SIG-M5 treated with dmso at 0.1 percent for 504 hours (cell line): ENCODE results near the gene ALDH3B1.

Experiments
- DNase-seq: peaks from one replicate; lab custom pipeline; 2025; ENCODE audit not compliant: unreplicated experiment; lab: John Stamatoyannopoulos, UW

The ALDH3B1 gene

DNA sequence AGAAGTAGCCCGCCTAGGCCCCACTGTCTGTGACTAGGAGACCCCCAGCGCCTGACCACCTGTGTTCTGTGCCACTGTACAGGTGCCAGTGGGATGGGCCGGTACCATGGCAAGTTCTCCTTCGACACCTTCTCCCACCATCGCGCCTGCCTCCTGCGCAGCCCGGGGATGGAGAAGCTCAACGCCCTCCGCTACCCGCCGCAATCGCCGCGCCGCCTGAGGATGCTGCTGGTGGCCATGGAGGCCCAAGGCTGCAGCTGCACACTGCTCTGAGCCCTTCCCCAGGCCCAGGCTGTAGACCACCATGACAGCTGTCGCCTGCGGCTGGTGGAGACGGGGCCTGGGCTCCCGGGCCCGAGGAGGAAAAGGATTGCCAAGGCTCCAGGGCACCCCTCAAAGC lies 17.5 kb downstream of the ALDH3B1 start:
- DNase-seq, result no peak

DNA sequence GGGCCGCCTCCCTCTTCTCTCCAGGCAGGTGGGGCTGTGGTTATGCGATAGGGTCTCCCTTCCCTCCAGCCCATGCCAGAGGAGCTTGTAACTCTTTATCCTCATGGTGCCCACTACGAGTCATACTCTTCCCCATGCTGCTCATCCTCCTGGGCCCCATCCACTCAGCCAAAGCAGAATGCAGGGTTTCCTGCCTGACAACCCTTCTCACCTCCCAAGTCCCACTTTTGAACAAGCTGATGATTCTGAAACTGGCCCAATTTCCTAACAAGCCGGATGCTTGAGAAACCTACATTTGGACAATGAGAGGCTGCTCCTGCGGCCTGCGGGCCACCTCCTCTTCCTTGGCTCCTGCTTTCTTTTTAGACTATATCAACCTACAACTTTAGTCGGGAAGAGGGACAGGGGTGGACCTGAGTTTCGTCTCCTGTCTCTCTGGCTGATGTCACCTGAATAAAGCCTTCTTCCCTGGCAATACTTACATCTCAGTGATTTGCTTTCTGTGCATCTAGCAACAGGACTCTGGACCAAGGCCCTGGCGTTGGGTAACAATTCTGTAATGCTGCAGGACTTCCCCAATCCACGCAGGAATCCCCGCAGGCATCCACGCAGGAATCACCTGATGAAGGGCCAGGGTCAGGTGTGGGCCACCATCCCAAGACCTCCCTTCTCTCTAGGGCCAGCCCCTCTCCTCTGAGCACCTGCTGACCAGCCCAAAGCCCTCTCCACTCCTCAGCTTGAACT lies 18.8 kb downstream of the ALDH3B1 start:
- DNase-seq, result no peak

DNA sequence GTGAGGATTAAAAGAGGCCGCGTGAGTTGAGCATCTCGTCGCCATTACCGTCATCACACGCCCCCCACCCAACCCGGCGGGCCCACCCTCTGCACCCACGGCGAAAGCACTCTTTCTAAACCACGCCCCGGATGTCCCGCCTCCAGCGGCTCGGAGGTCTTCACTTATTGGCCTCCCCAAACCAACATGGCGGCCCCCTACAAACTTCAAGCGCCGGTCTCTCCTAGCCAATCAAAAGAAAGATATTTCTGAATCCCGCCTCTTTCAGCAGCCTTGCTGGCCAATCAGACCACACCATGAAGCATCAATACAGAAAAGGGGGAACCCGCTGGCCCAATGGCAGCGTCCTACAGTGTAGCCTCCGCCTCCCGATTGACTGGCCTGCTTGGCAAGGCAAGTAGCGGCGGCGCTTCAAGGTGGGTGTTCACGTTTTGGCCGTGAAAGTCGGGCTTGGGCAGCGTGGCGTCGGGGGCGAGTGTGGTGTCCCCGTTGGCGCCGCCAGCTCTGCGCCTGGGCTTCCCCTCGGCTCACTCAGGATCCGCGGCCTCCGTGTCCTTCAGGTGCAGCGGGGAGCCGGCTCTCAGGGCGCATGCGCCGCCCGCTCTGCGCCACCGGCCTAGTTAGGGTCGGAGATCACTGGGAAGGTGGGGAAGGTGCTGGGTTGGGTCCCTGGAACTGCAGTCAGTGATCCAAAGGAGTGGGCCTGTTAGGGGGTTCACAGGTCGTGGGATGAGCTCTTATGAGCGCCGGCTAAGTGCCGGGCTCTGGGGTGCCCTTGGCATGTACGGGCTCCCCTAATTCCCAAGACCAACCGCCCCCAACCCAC lies 20.4 kb downstream of the ALDH3B1 start, which contains the start of gene NDUFS8:
Gene NDUFS8, plus strand, starts transcription at position 364 of the 826 bp plus-strand sequence. CDS start 1,471 bp downstream, outside the sequence.
- DNase-seq, result peak; percentile 99

DNA sequence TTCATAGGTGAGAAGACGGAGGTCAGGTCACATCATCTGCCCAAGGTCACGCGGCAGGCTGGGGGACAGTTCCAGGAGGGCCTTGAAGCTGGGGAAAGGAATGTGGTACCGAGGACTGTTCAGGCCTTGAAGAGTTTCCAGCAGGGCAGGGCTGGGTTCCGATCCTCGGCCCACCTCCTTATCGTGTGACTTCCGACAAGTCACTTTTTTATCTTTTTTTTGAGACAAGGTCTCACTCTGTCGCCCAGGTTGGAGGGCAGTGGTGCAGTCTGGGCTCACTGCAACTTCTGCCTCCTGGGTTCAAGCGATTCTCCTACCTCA lies 21.0 kb downstream of the ALDH3B1 start:
- DNase-seq, result no peak

DNA sequence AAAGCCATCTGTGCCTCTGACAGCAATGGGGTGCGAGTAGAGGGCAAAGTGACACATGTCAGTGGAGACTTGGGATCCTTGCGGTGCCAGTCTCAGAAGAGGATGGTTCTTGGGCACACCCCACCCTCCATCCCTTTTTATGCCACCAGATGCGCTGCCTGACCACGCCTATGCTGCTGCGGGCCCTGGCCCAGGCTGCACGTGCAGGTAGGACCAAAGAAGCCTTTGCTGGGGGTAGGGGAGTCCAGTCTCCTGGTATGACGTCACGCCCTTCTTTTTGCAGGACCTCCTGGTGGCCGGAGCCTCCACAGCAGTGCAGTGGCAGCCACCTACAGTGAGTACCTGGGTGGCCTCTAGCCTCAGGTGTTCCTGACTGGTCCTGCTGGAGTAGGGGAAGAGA lies 21.9 kb downstream of the ALDH3B1 start:
- no peak for DNase-seq

DNA sequence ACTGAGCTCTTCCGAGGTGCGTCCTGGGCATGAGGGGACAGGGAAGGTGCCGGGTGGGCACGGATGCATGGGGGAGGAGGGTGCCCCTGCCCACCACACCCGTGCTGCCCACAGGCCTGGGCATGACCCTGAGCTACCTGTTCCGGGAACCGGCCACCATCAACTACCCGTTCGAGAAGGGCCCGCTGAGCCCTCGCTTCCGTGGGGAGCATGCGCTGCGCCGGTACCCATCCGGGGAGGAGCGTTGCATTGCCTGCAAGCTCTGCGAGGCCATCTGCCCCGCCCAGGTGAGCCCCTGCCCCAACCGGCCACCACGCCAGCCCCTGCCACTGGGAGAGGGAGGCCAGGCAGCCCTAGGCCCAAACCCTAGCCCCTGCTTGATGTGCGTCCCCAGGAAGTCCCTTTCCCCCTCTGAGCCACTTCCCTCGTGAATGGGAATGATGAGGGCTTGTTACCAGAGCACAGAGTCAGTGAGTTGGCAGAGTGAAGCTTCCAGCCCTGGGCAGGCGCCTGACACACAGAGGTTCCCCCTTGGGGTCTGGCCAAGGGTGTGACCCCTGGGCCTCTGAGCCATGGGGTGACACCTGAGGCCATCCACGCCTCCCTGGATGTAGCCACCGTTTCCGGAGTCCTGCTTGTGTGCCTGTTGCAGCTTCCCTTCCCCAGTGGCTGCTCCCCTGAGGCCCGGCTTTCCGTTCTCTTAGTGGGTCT lies 23.0 kb downstream of the ALDH3B1 start:
- no peak for DNase-seq

DNA sequence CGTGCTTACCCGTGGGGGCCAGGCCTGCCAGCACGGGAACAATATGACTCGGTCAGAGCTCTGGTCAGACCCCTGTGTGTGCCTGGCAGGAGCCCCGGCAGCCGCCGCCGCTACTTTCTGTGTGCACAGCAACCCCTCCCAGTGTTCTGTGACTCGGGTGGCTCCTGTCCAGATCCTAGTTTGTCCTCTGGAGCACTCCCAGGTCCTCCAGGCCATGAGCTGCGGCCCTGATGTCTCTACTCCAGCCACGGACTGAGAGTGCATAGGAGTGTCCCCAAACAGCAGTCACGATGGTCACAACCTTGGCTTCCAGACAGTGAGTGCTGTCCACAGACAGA lies 23.6 kb downstream of the ALDH3B1 start:
- DNase-seq, result no peak

DNA sequence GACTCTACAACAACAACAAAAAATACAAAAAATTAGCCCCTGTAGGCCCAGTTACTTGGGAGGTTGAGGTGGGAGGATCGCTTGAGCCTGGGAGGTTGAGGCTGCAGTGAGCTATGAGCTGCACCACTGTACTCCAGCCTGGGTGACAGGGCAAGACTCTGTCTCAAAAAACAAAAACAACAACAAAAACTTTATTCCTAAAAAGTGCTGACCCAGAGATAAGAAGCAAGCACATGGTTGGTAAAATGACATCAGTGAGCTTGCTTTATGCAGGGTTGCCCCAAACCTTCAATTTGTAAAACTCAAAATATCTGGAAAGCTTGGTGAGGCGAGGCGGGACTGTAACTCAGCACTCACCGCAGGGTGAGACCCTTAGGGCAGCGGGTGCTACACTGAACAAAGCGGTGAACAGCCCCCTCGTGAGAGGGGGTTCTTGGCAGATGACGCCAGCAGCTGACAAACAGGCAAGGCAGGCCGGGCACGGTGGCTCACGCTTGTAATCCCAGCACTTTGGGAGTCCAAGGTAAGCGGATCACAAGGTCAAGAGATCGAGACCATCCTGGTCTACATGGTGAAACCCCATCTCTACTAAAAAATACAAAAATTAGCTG lies 25.2 kb downstream of the ALDH3B1 start:
- DNase-seq, result no peak

DNA sequence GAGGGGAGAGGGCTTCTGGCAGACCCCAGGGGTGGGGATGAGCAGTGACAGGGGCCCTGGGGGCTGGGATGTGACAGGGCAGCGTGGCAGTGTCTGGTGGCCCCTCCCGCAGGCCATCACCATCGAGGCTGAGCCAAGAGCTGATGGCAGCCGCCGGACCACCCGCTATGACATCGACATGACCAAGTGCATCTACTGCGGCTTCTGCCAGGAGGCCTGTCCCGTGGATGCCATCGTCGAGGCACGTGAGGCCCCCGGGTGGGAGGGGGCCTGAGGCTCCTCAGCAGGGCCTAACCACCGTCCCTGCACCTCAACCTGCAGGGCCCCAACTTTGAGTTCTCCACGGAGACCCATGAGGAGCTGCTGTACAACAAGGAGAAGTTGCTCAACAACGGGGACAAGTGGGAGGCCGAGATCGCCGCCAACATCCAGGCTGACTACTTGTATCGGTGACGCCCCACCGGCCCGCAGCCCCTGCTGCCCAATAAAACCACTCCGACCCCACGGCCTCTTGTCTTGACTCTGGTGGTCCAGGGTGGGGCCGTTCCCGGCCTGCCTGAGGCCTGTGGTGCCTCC lies 26.1 kb downstream of the ALDH3B1 start:
- peak; percentile 14 for DNase-seq

DNA sequence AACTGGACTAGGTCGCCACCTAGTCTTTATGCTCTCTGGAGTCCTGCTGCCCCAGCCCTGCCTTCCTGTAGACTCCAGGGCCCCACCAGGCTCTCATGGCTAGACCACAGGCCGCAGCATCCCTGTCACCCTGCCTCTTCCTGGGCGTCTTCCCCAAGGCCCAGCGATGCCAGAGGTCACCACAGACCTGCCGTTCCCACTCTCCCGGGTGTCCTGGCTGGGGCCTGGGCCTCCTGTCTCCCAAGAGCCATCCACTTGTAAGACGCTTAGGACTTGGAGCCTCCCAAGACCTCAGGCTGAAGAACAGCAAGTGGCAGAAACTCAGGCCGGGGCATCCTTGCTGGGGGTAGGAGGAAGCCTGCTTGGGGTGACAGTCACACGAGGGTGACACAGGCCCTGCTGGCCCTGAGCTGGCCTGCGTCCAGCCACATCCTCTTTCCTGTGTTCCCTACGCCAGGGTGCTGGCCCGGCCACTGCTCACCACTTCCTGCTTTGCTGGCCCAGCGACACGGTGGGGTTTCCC lies 26.7 kb downstream of the ALDH3B1 start:
- DNase-seq, result no peak

DNA sequence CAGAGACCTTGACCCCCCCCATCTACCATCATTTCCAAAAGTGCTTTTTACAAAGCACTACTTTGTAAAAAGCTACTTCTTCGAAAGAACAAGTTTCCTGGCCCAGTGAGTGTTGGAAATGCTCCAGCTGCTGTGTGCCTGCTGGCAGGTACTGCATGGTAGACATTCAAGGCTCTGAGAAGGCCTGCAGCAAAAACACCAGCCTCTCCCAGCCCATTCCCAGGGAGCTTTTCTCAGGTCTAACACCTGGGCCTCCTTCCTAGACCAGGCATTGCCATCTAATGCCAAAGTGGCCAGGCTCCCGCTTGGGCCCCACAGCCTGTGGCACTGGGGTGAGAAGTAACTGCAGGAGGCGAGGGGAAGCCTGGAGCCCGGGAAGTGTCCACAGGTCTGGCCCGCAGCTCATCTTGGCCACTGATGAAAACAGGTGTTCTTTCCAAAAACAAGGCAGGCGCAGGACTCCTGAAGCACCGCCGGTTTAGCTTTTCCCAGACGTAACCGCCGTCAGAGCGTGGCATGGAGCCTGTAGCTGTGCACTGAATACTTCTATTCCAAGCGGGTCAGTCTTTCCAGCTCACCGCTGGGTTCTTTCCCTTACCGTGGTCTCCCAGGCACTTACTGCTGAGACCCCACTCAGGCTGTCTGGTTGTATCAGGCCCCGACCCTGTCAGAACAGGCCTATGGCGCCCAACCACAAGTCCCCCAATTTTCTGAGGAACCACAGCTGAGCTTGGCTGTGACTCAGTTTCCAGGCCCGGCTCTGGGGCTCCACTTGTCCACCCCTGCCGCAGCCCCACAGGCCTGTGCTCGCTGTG lies 27.5 kb downstream of the ALDH3B1 start:
- no peak for DNase-seq

DNA sequence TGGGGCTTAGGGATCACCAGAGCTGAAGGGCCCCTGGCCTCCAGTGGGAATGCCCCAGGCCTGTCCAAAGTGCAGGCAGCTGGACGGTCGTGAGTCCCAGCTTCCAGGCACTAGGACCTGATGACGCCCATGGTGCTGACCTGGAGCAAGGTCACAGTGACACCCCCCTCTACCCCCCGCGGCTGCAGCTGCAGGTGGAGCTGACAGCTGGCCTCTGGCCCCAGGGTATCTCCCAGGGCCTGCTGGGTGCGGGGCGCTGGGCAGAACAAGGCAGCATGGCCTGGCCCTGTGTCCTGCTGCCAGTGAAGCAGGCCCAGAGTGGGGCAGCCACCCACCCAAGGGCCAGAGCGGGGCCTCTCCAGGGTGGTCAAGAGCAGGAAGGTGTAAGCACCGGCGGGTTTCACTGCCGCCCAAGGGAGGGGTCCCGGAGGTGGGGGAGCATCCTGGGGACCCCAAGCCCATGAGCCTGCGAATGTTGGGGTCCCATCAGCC lies 28.1 kb downstream of the ALDH3B1 start:
- DNase-seq, result no peak

DNA sequence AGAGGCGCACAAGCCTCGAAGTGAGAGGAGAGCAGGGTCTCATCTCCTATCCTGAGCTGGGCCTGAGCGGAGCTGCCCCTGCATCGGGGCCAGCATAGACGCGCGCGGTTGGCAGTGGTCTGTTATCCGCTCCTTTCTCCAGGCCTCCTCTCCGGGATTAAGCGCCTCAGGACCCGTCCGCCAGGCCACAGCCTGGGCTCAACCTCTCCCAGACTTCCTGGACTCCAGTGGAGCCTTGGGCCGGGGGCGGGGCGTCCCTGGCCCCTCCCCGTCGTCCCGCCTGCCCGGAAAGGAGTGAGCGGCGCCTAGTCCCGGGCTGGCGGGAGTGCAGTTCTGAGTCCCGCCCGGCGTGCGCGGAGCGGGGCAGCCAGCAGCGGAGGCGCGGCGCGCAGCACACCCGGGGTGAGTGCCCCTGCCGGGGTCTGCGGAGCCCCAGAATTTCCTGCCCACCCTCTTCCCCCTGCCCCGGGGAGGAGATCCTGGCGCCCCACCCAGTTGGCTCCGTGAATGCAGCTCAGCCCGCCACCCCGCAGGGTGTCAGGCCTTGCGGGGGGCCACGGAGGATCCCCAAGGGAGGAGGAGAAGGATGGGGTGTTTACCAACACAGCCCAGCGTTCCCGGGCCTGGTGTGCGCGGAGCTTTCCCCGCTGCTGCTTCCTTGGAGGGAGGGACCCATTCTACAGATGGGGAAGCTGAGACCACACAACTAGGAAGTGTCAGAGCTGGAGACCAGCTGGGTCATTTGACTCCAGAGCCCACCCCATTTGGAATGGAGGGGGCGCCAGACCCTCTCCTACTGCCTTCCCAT lies 28.8 kb downstream of the ALDH3B1 start, which contains the start of gene TCIRG1:
Gene TCIRG1, plus strand, starts transcription at position 308 of the 808 bp plus-strand sequence. CDS start 2,247 bp downstream, outside the sequence.
- DNase-seq, result peak; percentile 32

DNA sequence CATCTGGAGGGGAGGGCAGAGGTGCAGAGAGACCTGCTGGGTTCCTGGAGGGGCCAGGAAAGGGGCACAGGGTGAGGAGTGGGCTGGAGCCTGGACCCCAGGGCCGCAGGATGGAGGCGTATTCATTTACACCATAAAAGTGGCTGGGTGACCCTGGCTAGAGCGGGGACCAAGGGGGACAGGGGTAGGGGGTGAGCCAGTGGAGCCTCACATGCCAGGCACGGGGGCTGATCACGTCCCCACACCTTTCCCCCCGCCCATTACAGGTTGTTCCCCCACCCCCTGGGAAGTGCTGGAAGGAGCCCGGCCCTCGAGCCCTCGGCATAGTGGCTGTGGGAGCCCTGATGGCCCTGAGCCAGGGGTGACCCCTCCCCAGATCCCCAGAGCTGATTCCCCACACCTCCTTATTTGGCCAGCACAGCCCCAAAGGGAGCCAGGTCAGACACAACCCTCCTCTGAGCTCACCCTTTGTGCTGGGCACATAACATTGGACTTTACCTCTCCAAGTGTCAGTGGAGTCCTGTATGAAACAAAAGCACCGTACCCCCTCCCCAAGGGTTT lies 29.5 kb downstream of the ALDH3B1 start:
- no peak for DNase-seq

DNA sequence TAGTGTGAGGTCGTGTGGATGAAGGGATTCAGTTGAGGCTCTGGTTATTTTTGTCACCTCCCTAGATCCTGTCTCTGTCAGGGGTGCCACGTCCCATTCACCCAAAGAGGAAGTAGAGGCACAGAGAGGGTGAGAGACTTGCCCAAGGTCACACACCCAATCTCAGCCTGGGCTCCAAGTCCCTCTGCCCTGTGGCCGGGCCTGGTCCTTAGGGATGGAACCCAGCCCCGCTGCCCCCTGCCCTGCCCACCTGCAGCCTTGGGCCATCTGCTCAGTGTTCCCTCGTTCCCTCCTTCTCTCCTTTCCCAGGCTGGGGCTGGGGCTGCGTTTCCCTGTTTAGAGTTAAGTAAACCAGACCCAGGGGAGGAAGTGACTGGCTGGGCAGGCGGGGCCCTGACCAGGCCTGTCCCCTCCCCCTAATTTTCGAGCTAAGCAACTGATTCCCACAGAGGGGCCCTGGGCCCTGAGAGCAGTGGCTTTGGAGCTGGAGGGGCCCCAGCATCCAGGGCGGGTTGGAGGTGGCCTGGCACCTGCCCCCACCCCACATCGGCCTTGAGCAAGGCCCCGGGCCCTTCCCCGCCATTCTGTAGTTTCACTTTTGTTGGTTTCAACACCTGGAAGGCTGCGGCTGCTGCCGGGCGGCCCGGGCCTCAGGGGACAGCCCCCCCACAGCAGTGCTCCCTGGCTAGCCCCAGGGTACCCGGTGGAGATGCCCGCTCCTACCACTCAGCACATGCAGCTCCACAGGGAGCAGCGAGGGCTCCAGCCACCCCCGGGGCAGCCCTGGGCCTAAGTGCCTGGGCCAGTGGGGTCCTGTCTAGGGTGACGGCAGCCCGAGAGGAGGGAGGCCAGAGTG lies 30.2 kb downstream of the ALDH3B1 start:
- DNase-seq, result peak; percentile 82

DNA sequence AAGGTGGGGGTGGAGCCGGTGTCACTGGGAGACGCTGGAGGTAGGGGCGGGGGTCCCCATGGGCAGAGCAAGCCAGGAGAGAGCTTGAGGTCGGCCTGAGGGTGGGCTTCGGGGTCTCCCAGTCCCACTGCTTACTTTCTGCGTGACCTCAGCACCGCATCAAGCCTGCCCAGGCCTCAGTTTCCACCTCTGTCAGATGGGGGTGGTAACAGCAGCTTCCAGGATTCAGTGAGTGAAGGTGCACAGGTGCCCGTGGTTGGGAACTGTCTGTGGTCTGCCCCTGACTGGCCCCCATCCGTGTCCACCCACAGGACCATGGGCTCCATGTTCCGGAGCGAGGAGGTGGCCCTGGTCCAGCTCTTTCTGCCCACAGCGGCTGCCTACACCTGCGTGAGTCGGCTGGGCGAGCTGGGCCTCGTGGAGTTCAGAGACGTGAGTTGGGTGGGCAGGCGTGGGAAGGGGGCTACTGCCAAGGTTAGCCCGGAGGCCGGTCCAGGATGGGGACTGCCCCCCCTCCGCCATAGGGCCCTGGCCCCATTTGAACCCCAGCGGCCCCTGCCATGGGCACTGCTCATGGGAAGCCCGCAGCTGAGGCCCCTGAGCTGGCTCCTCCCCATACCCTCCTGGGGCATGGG lies 30.9 kb downstream of the ALDH3B1 start:
- no peak for DNase-seq

DNA sequence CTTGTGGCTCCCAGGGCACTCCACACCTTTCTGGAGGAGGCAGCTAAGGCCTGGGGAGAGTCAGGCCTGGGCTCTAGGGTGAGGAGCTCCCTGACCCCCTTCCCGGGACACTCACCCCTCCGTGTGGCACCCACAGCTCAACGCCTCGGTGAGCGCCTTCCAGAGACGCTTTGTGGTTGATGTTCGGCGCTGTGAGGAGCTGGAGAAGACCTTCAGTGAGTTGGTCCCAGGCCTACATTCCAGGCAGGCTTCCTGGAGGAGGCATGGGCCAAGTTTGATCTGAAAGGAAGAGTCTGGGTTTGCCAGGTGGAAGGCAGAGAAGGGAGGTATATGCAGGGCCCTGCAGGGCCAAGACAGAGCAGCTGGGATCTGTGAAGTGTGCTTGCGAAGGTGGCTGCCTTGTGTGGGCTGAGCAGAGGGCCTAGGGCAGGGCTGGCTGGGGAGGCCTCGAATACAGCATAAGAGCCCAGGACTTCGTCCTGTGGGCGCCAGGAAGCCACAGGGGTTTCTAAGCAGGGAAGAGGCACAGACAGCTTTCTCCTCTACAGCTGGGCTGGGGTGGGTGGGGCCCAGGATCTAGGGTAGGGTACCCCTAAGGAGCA lies 31.6 kb downstream of the ALDH3B1 start:
- no peak for DNase-seq
